Superior temporal gyrus (tissue), 1 donor: Measurements from ENCODE around the gene GRIK2.
"Not testable (repeated sequence)": the region's sequence is repeated elsewhere in the genome, so short reads cannot be mapped to it uniquely, and the experiment has no call there.

Experiments used
- DNase-seq: peaks from one replicate; pipeline ENCODE4 v3.0.0-alpha.2; 2016; ENCODE audit errors: extremely low spot score

The GRIK2 gene

DNA sequence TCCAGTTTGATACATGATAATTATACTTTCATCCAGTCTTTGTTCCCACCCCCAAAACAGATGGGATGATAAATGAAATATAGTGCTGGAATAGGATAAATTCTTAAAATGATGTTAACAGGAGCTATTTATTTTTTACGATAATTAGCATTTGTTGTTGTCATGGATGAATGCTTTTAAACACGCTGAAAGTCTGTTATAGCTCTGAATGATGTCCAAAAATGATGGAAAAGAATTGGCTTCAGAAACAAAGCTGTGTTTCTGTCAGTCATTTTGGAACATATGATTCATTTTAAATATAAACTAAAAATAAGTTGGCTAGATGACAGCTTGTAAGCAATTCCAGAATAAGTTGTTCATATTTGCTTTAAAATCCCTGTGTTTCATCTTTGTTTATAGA is 237.4 kb downstream of the GRIK2 start:
- DNase-seq = no peak

DNA sequence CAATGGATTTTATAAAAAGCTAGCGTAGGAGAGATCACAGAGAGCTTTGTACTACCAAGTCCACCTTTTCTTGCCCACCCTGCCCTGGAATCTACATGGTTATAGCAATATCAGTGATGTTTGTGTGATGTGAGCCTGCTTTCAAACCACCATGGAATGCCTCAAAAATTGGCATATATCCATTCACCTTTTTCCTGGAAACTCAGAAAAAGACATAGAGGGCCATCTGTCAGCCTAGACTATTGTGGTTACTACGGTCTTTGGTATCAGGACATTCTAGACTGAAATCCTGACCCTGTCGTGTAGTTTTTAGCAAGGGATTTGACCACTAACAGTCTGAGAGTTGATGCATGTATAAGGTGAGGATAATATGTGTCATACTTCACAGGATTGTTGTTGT is 239.6 kb downstream of the GRIK2 start:
- DNase-seq = no peak

GRCh38 chr6:101638865-101639264 is 245.4 kb downstream of the GRIK2 start:
- DNase-seq = not testable (repeated sequence)

DNA sequence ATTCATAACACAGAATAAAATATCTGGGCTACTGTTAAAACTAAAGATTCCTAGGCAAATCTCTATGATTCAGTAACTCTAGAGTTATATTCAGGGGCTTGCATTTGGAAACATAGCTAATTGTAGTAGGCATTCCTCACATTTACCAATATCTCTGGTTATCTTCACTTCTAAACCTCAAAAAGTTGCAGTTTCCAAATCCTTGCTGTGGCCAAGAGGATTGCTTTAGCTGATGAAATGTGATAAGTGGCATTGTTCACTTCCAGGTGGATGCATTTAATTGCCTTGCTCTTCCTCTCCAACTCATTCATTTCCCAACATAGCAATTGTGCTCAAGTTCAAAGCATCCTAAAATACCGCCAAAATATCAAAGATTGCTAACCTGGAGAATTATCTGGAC is 246.6 kb downstream of the GRIK2 start:
- DNase-seq = no peak

DNA sequence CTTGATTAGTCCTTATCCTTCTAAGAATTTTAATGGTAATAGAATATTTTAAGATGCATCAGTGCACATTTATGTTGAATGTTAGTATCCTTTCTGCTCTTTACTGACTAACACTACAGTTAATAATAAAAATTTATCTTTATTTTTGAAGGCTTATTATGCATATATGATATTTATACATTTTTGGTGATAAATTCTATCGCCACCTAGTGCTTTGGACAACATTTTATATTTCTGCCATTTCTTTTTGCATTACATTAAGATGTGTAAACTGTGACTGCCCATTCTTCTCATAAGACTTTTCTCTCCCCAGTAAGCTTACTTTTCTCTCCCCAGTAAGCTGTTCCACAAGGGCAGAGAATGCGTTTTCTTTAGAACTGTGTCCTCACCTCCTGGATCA is 252.3 kb downstream of the GRIK2 start:
- no peak for DNase-seq

- DNase-seq = no peak
These were observed 257.0 kb downstream of the GRIK2 start for GRCh38 chr6:101650402-101651100.

DNA sequence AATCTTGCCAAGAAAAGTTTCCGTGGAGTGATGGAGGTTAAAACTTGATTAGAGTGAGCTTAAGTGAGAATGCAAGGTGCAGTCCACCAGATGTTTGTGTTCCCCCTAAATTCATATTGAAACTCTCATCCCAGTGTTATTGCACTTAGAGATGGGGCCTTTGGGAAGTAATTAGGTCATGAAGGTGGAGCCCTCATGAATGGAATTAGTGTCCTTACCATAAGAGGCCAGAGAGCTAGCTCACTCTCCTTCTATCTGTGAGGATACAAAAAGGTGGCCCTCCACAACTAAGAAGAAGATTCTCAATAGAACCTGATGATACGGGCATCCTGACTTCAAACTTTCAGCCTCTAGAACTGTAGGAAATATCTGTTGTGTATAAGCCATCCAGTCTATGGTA is 258.6 kb downstream of the GRIK2 start:
- no peak for DNase-seq

- no peak for DNase-seq
These were observed 261.6 kb downstream of the GRIK2 start for GRCh38 chr6:101655109-101655508.

GRCh38 chr6:101662111-101662897 is 268.8 kb downstream of the GRIK2 start:
- DNase-seq = no peak

DNA sequence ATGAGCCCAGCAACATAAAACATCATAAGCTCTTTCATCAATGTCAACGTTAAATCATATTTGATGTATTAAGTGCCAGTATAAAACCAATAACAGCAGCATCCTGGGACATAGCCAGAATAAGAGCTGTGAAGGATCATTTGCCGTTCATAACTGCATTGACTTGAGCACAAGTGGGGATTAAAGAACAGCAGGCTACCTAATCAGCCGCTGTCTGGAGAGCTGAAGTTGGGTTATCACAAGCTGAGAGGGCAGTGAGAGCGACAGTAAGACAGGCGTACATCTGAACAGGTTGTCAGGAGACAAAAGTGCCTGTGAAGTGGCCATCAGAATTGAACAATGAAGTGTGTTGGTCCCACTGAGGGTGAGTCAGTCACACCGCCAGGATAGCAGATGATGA is 269.6 kb downstream of the GRIK2 start:
- DNase-seq = no peak

DNA sequence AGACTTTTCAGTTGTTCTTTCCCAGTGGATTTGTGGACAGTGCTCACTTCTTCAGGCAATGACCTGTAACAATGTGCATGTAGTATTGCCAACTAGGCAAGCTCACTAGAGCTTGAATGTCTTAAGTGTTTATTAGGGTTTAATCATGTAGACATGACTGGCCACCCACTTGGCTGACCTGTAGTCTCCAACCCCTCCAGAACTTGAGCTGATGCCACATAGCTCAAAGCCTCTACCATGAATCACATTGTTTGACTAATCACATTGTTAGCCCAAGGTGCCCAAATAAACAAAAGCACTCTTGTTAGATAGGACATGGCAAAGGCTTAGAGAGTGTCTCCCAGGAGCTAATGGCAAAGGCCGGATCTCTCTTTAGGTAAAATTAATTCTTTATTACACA is 272.7 kb downstream of the GRIK2 start:
- DNase-seq = no peak

DNA sequence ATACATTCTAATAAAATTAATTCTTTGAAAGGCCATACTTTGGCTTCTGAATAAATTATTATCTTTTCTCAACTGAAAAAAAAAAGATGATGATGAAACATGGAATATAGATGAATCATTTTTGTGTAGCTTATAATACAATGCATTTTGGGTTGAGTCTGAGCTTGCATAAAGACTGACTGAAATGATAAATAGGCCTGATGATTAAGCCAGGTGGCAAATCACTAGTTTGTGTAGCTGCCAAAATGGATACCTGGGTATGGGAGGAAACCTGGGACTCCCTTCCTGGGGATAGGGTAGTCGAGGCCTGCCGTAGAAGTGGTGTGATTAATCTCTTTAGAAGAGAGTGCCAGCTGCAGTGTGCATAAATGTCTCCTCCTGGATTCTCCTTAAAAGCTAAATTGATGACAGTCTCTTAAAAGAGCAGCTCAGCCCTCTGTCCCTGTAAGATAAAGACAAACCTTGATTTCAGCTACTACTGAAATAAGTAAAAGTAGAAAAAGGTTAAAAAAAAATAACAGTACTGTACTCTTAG is 275.1 kb downstream of the GRIK2 start:
- DNase-seq = no peak

DNA sequence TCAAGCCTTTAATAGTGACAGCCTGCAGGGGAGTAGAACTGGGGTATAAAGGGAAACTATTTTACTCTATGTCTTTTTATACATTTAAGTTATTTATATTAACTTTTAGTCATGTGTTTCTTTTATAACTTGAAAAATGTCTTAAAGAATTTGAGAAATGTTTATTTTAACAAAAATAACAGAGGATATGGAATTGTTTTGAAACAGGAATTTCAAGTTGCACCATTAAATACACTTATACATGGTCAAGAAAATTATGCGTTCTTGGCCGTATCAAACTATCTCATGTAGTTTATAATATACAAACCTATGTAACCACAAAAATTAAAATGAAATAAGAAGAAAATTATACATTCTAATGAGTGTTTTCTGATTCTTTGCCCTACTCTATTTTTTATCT is 282.7 kb downstream of the GRIK2 start:
- no peak for DNase-seq

DNA sequence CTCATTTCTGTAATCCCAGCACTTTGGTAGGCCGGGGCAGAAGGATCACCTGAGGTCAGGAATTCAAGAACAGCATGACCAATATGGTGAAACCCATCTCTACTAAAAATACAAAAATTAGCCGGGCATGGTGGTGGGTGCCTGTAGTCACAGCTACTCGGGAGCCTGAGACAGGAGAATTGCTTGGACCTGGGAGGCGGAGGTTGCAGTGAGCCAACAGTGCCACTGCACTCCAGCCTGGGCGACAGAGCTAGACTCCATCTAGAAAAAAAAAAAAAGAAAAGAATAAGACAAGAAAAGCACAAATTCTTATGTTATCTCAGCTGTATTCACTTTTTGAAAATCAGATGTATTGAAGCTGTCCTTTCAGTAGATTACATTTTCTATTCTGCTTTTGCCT is 289.4 kb downstream of the GRIK2 start:
- no peak for DNase-seq

- no peak for DNase-seq
These were observed 290.4 kb downstream of the GRIK2 start for GRCh38 chr6:101683884-101684283.

GRCh38 chr6:101686653-101687052 is 293.1 kb downstream of the GRIK2 start:
- no peak for DNase-seq

DNA sequence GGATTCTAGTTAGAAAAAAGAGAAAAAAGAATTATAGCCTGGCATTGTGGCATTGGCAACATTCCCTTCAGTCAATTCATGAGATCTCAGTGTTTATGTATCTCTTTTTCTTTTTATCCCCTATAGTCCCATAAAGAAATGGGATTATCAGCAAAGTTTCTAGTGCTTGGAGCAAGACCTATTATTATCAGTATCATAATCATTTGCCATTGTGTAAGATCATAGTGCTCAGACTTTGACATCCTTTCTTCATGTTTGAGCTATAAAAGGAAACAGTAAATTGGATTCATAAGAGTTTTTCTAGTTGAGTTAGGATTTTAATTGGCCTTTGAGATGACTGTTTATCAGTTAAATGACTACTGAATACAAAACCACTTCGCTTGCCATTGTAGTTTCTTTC is 295.6 kb downstream of the GRIK2 start:
- DNase-seq = no peak

- DNase-seq = no peak
These were observed 296.2 kb downstream of the GRIK2 start for GRCh38 chr6:101689695-101690094.

GRCh38 chr6:101700655-101701054 is 307.1 kb downstream of the GRIK2 start:
- no peak for DNase-seq

DNA sequence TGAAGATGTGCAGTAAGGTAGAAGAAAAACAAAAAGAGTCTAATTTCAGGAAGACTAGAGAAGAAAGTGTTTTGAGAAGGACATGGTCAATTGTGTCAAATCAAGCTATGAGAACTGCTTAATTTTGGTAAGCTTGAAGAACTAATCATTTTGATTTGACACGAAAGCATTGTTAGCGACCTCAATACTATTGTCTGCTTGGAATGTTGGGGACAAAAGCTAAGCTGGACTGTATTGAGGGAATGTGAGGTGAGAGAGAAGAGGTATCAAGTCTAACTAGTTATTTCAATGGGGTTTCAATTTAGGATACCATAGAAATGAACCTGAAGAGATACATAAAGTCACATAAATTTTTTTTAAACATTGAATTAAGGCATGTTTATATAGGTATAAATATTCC is 309.8 kb downstream of the GRIK2 start:
- DNase-seq = no peak

DNA sequence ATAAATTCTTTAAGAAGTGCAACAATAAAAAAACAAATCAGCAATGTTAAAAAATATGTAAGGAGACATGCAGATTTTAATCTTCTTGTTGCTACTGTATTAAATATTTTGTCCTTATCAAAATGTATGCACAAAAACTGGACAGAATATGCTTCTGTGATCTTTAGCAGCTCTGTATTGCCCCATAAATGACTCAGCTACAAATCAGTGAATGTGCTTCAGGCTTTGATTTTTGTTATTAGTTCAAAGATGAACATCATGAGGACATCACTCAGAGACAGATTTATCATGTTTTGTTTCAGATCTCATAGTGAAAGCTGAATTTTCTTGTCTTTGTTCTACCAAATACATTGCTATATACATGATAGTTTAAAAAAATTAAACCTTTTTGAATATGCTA is 312.4 kb downstream of the GRIK2 start:
- no peak for DNase-seq

DNA sequence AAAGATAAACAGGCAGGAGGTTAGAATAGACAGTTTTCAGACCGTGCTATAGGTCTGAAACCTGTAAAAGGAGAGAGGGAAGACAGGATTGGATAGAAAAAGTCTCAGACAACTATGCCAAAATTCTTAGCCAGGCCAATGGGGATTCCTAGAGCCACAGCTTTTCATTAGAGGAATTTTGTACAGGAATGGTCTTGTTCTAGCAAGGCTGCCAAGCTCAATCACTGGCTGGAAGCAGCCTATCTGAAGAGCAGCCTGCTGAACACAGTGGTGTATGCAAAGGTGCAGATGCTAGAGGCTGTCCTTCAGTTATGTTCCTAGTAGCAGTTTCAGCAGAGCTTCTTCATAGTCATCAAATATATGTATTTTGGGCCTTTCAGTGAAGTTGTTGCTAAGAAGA is 313.1 kb downstream of the GRIK2 start:
- no peak for DNase-seq

GRCh38 chr6:101711518-101711917 is 318.0 kb downstream of the GRIK2 start:
- no peak for DNase-seq
